Mucosa of rectum (tissue), 2 donors: Measurements from ENCODE around the gene GHRL.
"Not testable (repeated sequence)": the region's sequence is repeated elsewhere in the genome, so short reads cannot be mapped to it uniquely, and the experiment has no call there.

Experiments
- H3K27ac ChIP-seq, 2 donors: one replicate each; pipeline ENCODE4 v1.7.0; 2013; ENCODE audit warnings: inconsistent platforms in 2 of 2, low read depth in 2 of 2, low read length in 2 of 2
- H3K27me3 ChIP-seq, 2 donors: one replicate each; pipeline ENCODE4 v1.7.0; 2013; ENCODE audit warnings: low read length in 2 of 2; ENCODE audit not compliant: control insufficient read depth in 2 of 2, insufficient read depth in 2 of 2
- H3K36me3 ChIP-seq, 2 donors: one replicate each; pipeline ENCODE4 v1.7.0; 2013; ENCODE audit warnings: low read length in 2 of 2; ENCODE audit not compliant: control insufficient read depth in 2 of 2, insufficient read depth in 2 of 2
- H3K4me1 ChIP-seq, 2 donors: one replicate each; pipeline ENCODE4 v1.7.0; 2013; ENCODE audit warnings: low read length in 2 of 2, mild to moderate bottlenecking in 1 of 2; ENCODE audit not compliant: control insufficient read depth in 2 of 2, insufficient read depth in 2 of 2
- H3K4me3 ChIP-seq, 2 donors: one replicate each; pipeline ENCODE4 v1.7.0; 2013; ENCODE audit warnings: low read length in 2 of 2
- H3K9ac ChIP-seq, 2 donors: one replicate each; pipeline ENCODE4 v1.7.0; 2013; ENCODE audit warnings: low read length in 2 of 2, low read depth in 1 of 2, mild to moderate bottlenecking in 1 of 2
- H3K9me3 ChIP-seq, 2 donors: one replicate each; pipeline ENCODE4 v1.7.0; 2013; ENCODE audit warnings: low read length in 2 of 2; ENCODE audit not compliant: control insufficient read depth in 2 of 2
- donor health status: healthy.
- donor health status: Normal muscosa, but diverticular disease.

The GHRL gene

DNA sequence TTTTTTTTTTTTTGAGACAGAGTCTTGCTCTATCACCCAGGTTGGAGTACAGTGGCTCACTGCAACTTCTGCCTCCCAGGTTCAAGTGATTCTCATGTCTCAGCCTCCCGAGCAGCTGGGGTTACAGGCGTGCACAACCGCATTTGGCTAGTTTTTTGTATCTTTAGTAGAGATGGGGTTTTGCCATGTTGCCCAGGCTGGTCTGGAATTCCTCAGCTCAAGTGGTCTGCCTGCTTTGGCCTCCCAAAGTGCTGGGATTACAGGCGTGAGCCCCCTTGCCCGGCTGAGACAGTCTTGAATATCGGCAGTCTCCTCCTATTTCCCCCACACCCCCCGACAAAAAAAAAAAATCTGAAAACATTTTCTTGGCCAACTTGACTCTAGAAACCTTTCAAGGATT, 25.8 kb downstream of the GHRL start:
- H3K27me3 ChIP-seq, H3K9ac ChIP-seq, H3K9me3 ChIP-seq, H3K4me3 ChIP-seq, H3K4me1 ChIP-seq, H3K27ac ChIP-seq: not testable (repeated sequence)
- peaks cover 27 to 40% of the 10 kb centered on the region in 2 donors for H3K36me3 ChIP-seq

DNA sequence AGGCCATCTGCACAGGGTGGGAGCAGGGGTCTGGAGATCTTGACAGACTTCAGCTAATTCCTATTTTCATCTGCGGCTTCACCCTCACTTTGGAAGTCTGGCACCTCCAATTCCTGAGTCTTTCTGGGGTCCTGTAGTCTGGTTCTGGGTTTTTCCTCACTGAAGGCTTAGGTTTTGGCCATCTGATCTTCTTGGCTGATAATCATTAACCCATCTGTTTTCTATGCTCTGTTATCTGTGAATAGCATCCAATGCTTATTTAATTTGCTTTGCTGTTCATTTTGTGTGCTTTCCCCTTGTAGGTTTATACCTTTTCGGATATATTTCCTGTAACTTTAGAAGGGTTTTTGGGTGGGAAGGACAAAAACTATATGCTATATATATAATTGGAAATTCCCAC, 26.9 kb downstream of the GHRL start:
- Histone ChIP-seq H3K36me3 (peaks cover 32 to 46% of the 10 kb centered on the region in 2 donors), H3K9me3 (no peaks in the 10 kb centered on the region), H3K4me3 (no peak overlapping the region), H3K9ac (no peak overlapping the region), H3K27ac (no peak overlapping the region), H3K27me3 (no peaks in the 10 kb centered on the region), H3K4me1 (peaks cover 2 to 5% of the 10 kb centered on the region in 2 donors)

GRCh38 chr3:10263646-10264363, 28.9 kb downstream of the GHRL start:
- H3K4me3 ChIP-seq: peak overlapping the region in 1 of 2 donors; percentile 3
- no peaks in the 10 kb centered on the region for H3K9me3 ChIP-seq
- H3K27ac ChIP-seq: no peak overlapping the region
- peaks cover 2 to 5% of the 10 kb centered on the region in 2 donors for H3K4me1 ChIP-seq
- H3K9ac ChIP-seq: peak overlapping the region in 1 of 2 donors; percentile 26
- no peaks in the 10 kb centered on the region for H3K27me3 ChIP-seq
- H3K36me3 ChIP-seq: peaks cover 39 to 43% of the 10 kb centered on the region in 2 donors

DNA sequence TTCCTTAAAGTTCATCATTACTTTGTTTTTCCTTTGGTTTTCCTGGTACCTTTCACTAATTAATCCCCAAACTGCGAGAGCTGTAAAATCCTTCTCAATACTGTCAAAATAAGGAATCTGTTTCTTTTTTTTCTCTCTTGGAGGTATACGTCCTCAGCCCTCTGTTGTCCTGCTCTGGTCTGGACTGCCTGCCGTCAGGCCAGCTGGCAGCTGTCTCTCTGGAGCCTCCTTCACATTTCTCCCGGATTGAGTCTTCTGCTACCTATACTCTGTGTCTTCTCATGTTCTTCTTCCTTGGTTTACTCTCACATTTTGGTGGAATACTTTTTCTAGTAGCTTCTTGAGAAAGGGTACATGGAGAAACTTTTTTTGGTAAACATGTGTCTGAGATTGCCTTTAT, 30.7 kb downstream of the GHRL start:
- peaks cover 34 to 39% of the 10 kb centered on the region in 2 donors for H3K36me3 ChIP-seq
- peaks cover 2 to 5% of the 10 kb centered on the region in 2 donors for H3K4me1 ChIP-seq
- H3K9me3 ChIP-seq: no peaks in the 10 kb centered on the region
- H3K27ac ChIP-seq: no peak overlapping the region
- H3K4me3 ChIP-seq: no peak overlapping the region
- H3K27me3 ChIP-seq: no peaks in the 10 kb centered on the region
- no peak overlapping the region for H3K9ac ChIP-seq

- H3K27ac ChIP-seq: no peak overlapping the region
- no peaks in the 10 kb centered on the region for H3K9me3 ChIP-seq
- H3K36me3 ChIP-seq: peaks cover 31 to 33% of the 10 kb centered on the region in 2 donors
- peaks cover 2 to 5% of the 10 kb centered on the region in 2 donors for H3K4me1 ChIP-seq
- no peak overlapping the region for H3K9ac ChIP-seq
- H3K27me3 ChIP-seq: no peaks in the 10 kb centered on the region
- no peak overlapping the region for H3K4me3 ChIP-seq
Observed at GRCh38 chr3:10260211-10260701, 32.5 kb downstream of the GHRL start.

- Histone ChIP-seq H3K9me3 (no peaks in the 10 kb centered on the region), H3K9ac (no peak overlapping the region), H3K4me1 (peaks cover 5% of the 10 kb centered on the region in 2 donors), H3K27me3 (no peaks in the 10 kb centered on the region), H3K27ac (no peak overlapping the region), H3K36me3 (peaks cover 31 to 33% of the 10 kb centered on the region in 2 donors), H3K4me3 (no peak overlapping the region)
Observed at GRCh38 chr3:10259798-10260197, 32.9 kb downstream of the GHRL start.

DNA sequence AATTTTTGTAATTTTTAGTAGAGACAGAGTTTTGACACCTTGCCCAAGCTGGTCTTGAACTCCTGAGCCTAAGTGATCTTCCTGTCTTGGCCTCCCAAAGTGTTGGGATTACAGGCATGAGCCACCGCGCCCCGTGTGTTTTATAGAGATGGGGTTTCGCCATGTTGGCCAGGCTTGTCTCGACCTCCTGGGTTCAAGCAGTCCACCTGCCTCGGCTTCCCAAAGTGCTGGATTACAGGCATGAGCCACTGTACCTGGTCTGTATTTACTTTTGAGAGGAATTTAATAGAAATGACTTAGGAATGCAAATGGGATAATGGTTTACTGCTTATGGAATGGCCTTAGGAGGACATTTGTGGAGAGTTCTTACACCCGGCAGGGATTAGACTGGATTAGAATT, 33.7 kb downstream of the GHRL start:
- Histone ChIP-seq H3K9ac (no peak overlapping the region), H3K4me1 (peaks cover 4 to 7% of the 10 kb centered on the region in 2 donors), H3K4me3 (no peak overlapping the region), H3K27me3 (no peaks in the 10 kb centered on the region), H3K27ac (no peak overlapping the region), H3K9me3 (no peaks in the 10 kb centered on the region), H3K36me3 (peaks cover 36 to 37% of the 10 kb centered on the region in 2 donors)

GRCh38 chr3:10255835-10256234, 36.9 kb downstream of the GHRL start:
- no peak overlapping the region for H3K4me3 ChIP-seq
- peaks cover 31 to 35% of the 10 kb centered on the region in 2 donors for H3K36me3 ChIP-seq
- peaks cover 5 to 9% of the 10 kb centered on the region in 2 donors for H3K4me1 ChIP-seq
- no peaks in the 10 kb centered on the region for H3K9me3 ChIP-seq
- no peaks in the 10 kb centered on the region for H3K27me3 ChIP-seq
- no peak overlapping the region for H3K27ac ChIP-seq
- no peak overlapping the region for H3K9ac ChIP-seq

GRCh38 chr3:10253731-10254130, 39.0 kb downstream of the GHRL start:
- no peaks in the 10 kb centered on the region for H3K27me3 ChIP-seq

GRCh38 chr3:10251006-10251405, 41.7 kb downstream of the GHRL start:
- Histone ChIP-seq H3K9ac (no peak overlapping the region), H3K4me1 (peaks cover 21 to 32% of the 10 kb centered on the region in 2 donors), H3K27ac (no peak overlapping the region), H3K27me3 (no peaks in the 10 kb centered on the region), H3K9me3 (no peaks in the 10 kb centered on the region), H3K36me3 (peaks cover 15 to 24% of the 10 kb centered on the region in 2 donors), H3K4me3 (peak overlapping the region in 1 of 2 donors; percentile 90)

More at GRCh38 chr3:10253731-10254130, 39.0 kb downstream of the GHRL start:
- no peak overlapping the region for H3K27ac ChIP-seq
- H3K4me3 ChIP-seq: no peak overlapping the region
- peaks cover 15 to 29% of the 10 kb centered on the region in 2 donors for H3K4me1 ChIP-seq
- H3K9ac ChIP-seq: no peak overlapping the region
- H3K36me3 ChIP-seq: peaks cover 22 to 24% of the 10 kb centered on the region in 2 donors
- no peaks in the 10 kb centered on the region for H3K9me3 ChIP-seq
